GDM1 (cell line): Measurements from ENCODE around the gene TADA2A.

ENCODE experiments used
- DNase-seq: peaks from one replicate; lab custom pipeline; 2025; lab: John Stamatoyannopoulos, UW

TADA2A gene

GRCh38 chr17:37406635-37407461 is at the start of gene TADA2A, which contains the start of gene ACACA:
TSS of gene TADA2A (plus strand) at chr17:37406886. CDS start at chr17:37411366, 4,480 bp downstream.
TSS of gene ACACA (minus strand) at chr17:37406836. CDS start at chr17:37406299, 537 bp downstream.
- peak; percentile 79 for DNase-seq

GRCh38 chr17:37358098-37358829 is 48.4 kb upstream of the TADA2A start:
- peak; percentile 28 for DNase-seq

GRCh38 chr17:37358830-37359681 is 47.6 kb upstream of the TADA2A start:
- peak; percentile 96 for DNase-seq

- no peak for DNase-seq
Observed at GRCh38 chr17:37359682-37360188, 47.0 kb upstream of the TADA2A start.

GRCh38 chr17:37360632-37361031 is 46.1 kb upstream of the TADA2A start:
- no peak for DNase-seq

- DNase-seq: no peak
Observed at GRCh38 chr17:37361543-37361942, 45.1 kb upstream of the TADA2A start.

GRCh38 chr17:37365589-37365988 is 41.1 kb upstream of the TADA2A start:
- no peak for DNase-seq

GRCh38 chr17:37368577-37368976 is 38.1 kb upstream of the TADA2A start:
- no peak for DNase-seq

GRCh38 chr17:37373530-37374159 is 33.0 kb upstream of the TADA2A start:
- peak; percentile 72 for DNase-seq

- DNase-seq: no peak
Observed at GRCh38 chr17:37375706-37376105, 31.0 kb upstream of the TADA2A start, which contains the start of gene C17orf78. TSS of gene C17orf78 (plus strand) at chr17:37375985. CDS start at chr17:37376093, 108 bp downstream.

GRCh38 chr17:37382056-37382455 is 24.6 kb upstream of the TADA2A start:
- DNase-seq: no peak

GRCh38 chr17:37384560-37385149 is 22.0 kb upstream of the TADA2A start:
- no peak for DNase-seq

GRCh38 chr17:37385474-37385990 is 21.2 kb upstream of the TADA2A start:
- DNase-seq: no peak

GRCh38 chr17:37386462-37386861 is 20.2 kb upstream of the TADA2A start:
- DNase-seq: no peak

- no peak for DNase-seq
Observed at GRCh38 chr17:37388266-37388665, 18.4 kb upstream of the TADA2A start.

- DNase-seq: no peak
Observed at GRCh38 chr17:37389160-37389559, 17.5 kb upstream of the TADA2A start.

GRCh38 chr17:37391146-37391545 is 15.5 kb upstream of the TADA2A start:
- no peak for DNase-seq

GRCh38 chr17:37392024-37392590 is 14.6 kb upstream of the TADA2A start:
- DNase-seq: no peak

GRCh38 chr17:37393352-37393751 is 13.3 kb upstream of the TADA2A start:
- no peak for DNase-seq

GRCh38 chr17:37399265-37399803 is 7.4 kb upstream of the TADA2A start:
- DNase-seq: no peak
